ENCODE data around the gene CCDC120. TPM values are rescaled to one million over a fixed set of nuclear protein-coding genes. Genes with fewer than 3 reads are reported as not detected.

Gene CCDC120
- total RNA-seq, 1 experiment from 2014 or later = 15.2 TPM

GRCh38 chrX:49041744-49042580 lies 16.8 kb upstream of the CCDC120 start (continued):
- TF ChIP-seq AR (CRISPR knock-in tag; IDR thresholded peaks at IDR 0.05) = no peak
- TF ChIP-seq TEAD1 (CRISPR knock-in tag; IDR thresholded peaks at IDR 0.05) = no peak
- TF ChIP-seq TEAD4 (CRISPR knock-in tag; IDR thresholded peaks at IDR 0.05) = no peak
- TF ChIP-seq ZBTB21 (CRISPR knock-in tag; IDR thresholded peaks at IDR 0.05; ENCODE audit: borderline replicate concordance) = no peak
- TF ChIP-seq ZNF423 (CRISPR knock-in tag; IDR thresholded peaks at IDR 0.05) = no peak
- no peak for TF ChIP-seq ZNF396 (CRISPR knock-in tag; IDR thresholded peaks at IDR 0.05; ENCODE audit: borderline replicate concordance)
- TF ChIP-seq SOX15 (CRISPR knock-in tag; IDR thresholded peaks at IDR 0.05) = no peak
- TF ChIP-seq SMAD4 (CRISPR knock-in tag; IDR thresholded peaks at IDR 0.05) = no peak
- no peak for TF ChIP-seq PRDM15 (CRISPR knock-in tag; IDR thresholded peaks at IDR 0.05)
- no peak for TF ChIP-seq ARID4B (CRISPR knock-in tag; IDR thresholded peaks at IDR 0.05; ENCODE audit: borderline replicate concordance)
- no peak for TF ChIP-seq ZNF532 (CRISPR knock-in tag; IDR thresholded peaks at IDR 0.05; ENCODE audit: borderline replicate concordance)
